ENCODE results near the gene EDNRA.

The EDNRA gene

DNA sequence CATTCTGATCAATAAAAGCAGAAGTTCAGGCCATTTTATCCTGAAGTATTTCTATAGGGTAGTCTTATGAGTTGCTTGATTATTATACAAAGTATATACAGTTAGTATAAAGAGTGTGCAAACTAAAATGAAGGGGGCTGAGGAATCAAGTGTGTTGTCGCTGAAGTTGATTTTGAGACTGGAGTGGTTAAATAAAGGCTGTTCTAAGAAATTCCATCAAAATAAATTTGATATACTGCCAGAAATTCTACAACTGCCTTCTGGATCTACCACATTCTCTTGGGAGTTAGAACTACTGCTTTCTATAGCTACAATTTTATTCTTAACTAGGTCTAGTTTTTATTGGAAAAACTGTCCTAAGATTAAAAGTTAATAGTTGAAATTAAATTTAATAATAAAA, 12.4 kb downstream of the EDNRA start:
- DNase-seq (ENCODE audit: low read depth, low spot score), result no peak
- H3K4me3 ChIP-seq (ENCODE audit: low read length), result no peak overlapping the region

DNA sequence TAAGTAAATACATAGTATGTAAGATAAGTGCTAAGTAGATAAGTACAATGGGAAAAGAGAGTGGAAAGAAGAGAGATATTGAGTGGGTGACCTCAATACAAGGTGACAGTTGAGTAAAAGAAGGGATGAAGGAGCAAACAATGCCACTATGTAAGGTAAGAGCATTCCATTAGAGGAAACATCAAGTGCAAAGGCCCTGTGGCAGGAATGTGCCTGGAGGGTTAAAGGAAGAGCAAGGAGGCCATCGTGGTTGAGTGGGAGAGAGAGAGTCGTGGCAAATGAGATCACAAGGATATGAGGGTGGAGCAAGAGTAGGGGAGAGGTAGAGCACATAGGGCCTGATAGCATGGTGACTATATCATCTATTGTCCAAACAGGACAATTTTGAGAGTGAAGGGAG, 13.4 kb downstream of the EDNRA start:
- no peak overlapping the region for H3K4me3 ChIP-seq (ENCODE audit: low read length)

DNA sequence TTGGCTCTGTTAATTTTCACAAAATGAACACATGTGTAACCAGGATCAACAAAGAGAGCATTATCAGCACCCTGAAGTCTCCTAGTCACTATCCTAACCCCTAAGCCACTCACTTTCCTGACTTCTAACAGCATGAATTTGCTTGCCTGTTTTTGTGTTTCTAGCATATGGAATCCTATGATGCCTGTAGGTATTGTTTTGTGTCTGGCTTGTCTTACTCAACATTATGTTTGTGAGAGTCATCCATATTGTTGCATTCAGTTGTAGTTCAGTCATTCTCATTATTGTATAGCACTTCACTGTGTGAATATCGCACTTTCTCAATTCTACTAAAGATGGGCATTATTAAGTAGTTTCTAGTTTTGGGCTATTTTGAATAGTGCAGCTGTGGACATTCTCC, 15.6 kb downstream of the EDNRA start:
- DNase-seq (ENCODE audit: low read depth, low spot score), result no peak
- no peak overlapping the region for H3K4me3 ChIP-seq (ENCODE audit: low read length)

More for the DNA sequence above, 13.4 kb downstream of the EDNRA start:
- DNase-seq (ENCODE audit: low read depth, low spot score), result no peak

DNA sequence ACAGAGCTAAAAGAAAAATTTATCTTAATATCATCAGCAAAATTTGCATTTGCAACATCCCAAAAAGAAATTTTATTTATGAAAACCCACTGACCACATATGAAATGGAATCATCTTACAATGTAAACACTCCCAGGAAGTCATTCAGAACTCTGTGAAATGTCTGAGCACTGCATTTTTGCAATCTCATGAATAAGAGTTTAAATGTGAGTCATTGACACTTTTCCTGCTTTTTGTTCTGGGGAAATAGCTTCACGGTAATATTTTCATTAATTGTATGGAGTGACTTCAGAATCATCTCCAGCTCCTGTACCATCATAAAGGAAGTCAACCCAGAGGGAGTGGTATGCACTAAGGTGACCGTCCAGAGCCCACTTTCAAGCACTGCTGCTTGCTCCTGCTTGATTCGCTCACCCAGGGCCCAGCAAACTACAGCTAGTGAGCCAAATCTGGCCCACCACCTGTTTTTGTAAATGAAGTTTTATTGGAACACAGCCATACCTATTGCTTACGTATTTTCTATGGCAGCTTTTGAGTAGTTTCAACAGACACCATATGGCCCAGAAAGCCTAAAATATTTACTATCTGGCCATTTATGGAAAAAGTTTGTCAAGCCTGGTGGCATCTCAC, 17.2 kb downstream of the EDNRA start:
- H3K4me3 ChIP-seq (ENCODE audit: low read length), result no peak overlapping the region
- no peak for DNase-seq (ENCODE audit: low read depth, low spot score)

DNA sequence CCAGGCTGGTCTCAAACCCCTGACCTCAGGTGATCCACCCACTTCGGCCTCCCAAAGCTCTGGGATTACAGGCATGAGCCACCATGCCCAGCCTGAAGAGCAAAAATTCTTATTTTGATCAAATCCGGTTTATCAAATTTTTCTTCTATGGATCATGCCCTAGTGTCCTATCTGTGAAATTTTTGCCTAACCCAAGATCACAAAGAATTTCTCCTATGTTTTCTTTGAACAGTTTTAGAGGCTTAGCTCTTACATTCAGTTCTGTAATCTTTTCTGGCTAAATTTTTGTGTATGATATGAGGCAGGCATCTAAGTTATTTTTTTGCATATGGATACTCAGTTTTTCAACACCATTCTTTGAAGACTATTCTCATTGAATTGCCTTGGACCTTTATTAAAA, 27.4 kb downstream of the EDNRA start:
- no peak overlapping the region for H3K4me3 ChIP-seq (ENCODE audit: low read length)
- no peak for DNase-seq (ENCODE audit: low read depth, low spot score)

DNA sequence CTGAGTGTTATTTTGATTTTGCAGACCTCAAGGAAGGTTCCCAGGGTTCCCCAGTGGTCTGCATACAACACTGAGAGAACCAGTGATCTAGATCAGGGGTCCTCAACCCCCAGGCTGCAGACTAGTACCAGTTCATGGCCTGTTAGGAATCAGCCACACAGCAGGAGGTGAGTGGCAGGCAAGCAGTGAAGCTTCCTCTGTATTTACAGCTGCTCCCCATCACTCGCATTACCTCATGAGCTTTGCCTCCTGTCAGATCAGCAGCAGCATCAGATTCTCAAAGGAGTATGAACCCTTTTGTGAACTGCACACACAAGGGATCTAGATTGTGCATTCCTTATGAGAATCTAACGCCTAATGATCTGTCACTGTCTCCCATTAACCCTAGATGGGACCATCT, 28.5 kb downstream of the EDNRA start:
- no peak for DNase-seq (ENCODE audit: low read depth, low spot score)

DNA sequence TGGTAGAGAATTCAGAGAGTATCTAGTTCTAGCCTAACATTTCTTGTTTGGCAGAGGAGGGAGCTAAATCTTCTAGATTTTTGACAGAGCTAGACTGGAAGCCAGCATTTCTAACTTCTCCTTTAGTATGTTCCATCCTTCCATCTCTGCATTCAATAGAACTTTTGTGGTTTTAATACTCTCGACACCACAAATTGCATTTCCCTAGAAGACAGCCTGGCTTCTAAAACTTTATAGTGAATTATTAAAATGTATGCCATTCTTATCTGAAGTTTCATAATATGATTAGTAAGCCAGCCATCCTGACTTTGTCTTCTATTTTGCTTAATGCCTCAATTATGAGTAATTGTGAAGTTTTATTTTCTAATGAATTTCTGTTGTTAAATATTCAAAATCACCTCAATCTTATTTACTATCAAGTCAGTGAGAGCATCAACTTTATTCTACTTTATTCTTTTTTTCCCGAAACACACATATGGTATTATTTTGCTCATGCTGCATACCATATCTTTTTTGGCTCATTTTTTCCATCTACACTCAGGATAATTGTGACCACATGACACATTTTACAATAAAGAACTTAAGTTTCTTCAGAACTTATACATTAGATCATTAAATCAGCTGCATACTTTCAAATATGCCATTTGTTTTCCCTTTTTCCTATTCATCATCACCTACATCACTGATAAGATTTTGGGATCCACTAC, 30.2 kb downstream of the EDNRA start:
- H3K4me3 ChIP-seq (ENCODE audit: low read length), result no peak overlapping the region
- no peak for DNase-seq (ENCODE audit: low read depth, low spot score)

More for the DNA sequence above, 28.5 kb downstream of the EDNRA start:
- no peak overlapping the region for H3K4me3 ChIP-seq (ENCODE audit: low read length)

DNA sequence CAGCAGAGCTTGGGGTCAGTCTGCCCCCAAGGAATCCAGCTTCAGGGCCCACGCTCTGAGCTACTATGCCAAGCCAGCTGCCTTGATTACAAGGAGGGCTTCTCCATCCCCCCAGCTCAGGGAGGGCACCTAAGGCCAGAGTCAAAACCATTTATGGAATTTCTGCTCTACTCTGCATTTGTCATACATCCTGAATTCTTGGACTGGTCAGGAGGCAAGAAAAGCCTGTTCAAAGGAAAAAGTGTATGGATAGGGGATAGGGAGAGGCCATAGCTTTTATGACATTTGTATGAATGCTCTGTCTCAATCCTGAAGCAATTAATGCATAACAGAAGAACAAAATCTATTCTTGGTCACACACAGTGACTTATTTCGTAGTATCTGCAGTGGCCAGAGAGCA, 32.2 kb downstream of the EDNRA start:
- no peak for DNase-seq (ENCODE audit: low read depth, low spot score)
- H3K4me3 ChIP-seq (ENCODE audit: low read length), result no peak overlapping the region

DNA sequence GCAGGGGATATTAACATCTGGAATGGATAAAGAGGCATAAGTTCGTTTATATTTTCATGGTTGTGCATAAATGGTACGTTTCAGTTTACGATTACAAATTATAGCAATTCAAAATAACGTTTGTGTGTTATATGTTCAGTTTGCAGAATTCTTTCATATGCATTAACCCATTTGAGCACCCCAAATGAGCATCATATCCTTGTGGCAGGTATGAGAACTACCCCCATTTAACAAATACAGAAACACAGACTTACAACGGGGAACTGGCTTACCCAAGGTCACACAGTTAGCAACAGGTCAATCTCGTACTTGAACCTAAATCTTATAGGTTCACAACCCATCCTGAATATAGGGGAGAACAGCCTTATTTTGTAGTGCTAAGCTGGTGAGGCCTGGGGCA, 33.1 kb downstream of the EDNRA start:
- no peak for DNase-seq (ENCODE audit: low read depth, low spot score)
- H3K4me3 ChIP-seq (ENCODE audit: low read length), result no peak overlapping the region

DNA sequence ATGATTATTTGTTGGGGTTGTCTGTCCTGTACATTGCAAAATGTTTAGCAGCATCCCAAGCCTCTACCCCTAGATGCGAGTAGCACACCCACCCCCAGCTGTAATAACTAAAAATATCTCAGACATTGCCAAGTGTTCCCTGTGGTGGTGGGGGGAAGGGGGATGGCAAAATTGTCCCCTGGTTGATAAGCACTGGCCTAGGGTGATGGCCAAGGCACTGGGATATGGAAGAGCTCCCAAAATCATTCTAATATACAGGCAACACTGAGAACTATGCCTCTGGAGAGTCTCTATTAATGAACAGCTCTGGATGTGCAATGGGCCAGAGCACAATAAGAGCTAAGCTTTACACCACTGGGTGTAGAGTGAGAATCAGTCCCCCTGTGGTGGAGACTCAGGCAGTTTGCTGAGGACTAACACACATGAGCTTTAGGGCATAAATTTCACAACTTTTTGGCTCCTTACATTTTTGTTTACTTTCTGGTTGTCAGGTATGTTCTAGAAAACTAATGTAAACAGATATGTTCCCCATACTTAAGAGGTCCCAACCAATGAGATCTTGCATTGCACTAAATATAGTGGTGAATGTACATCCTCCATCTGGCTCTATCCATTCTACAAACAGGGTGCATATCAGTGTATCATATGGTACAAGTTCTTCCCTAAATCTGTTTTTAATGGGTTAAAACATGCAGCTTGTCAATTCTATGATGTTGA, 34.5 kb downstream of the EDNRA start:
- DNase-seq (ENCODE audit: low read depth, low spot score), result no peak
- no peak overlapping the region for H3K4me3 ChIP-seq (ENCODE audit: low read length)

DNA sequence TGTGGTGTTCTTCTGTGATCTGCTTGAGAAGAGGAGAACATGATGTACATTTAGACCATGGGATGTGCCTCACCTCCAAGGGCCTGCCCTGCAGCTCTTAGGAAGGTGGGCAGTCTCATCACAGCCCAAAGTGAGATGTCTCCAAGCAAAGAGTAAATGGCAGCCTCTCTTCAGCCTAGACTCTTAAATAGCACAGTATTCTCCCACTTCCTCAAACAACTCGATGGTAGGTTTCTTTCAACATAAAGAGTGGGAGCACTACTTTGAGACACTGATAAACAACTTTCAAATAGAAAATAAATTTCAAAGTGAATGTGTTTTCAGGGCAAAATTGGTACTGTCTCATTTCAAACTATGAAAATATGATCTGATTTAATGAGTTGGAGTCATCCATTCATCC, 35.2 kb downstream of the EDNRA start:
- DNase-seq (ENCODE audit: low read depth, low spot score), result no peak
- H3K4me3 ChIP-seq (ENCODE audit: low read length), result no peak overlapping the region

DNA sequence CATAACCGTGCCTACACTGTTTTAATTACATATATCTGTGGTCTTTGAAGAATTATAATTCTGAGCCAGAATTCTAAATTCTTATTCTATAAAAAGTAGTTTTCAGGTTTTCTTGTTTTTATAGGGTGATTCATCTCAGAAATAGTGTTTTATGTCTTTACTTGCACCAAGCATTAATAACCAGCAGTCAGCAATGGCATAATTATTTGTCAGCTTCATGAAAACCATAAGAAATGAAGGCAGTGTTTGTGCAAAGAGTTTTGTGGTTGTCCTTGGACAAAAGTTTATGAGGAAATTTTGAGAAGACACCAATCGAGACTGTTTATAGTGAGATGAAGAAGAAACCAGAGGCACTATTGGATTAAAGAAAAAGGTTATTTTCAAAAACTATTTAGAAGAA, 37.2 kb downstream of the EDNRA start:
- DNase-seq (ENCODE audit: low read depth, low spot score), result no peak

DNA sequence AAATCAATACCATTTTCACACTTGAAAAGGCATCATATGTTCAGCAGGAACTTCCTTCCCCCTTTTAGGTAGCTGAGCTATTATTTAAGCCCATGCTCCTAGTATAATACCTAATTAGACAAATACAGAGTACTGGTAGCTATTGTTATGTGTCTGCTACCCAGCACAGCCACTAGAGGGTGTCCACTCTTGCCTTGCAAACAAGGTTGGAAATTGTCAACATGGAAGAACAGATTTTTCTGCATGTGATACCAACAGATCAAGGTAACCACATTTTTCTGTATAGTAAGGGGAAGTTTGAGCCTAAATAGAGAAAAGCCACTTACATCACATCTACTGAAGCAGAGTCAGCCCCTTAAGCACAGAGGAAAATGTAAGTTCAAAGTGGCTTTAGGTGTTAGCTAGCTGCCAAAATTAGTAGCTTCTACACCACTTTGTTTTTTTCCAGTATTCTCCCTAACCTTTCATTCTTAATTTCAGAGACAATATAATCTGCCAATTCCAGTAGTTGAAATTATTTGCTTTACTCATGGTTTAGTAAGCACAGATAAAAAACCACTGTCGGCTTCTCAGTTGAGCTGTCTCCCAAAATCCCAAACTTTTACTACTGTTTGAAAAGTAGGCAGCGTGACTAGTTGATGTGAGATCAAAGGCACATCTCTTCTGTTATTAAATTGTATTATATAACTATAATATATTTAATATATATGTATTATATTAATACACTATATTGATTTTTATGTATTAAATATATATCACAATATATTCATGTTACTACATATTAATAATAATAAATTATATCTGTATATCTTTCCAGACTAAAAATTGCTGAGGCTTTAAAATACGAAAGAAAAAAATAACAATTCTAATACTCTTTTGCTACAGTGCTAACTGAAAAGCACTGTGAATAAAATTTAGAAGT, 38.2 kb downstream of the EDNRA start:
- DNase-seq (ENCODE audit: low read depth, low spot score), result peak; percentile 72

More for the DNA sequence above, 37.2 kb downstream of the EDNRA start:
- H3K4me3 ChIP-seq (ENCODE audit: low read length), result no peak overlapping the region

DNA sequence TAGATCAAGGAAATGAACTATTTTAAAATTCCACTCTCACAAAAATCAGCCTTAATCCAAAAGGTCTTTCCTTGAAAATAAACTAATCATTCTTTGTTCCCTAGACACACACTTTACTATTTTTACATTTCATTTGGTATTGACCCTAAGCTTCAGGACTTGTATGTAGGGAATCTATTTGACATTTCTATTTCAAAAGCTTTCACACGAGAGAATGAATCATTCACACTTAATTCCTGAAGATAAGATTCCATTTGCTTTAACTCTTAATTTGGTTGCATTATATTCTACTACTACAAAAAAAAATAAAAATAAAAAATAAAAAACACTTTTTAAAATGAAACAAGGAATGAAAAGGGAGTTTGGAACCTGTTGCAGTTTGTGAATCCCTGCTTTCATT, 43.7 kb downstream of the EDNRA start:
- no peak overlapping the region for H3K4me3 ChIP-seq (ENCODE audit: low read length)
- DNase-seq (ENCODE audit: low read depth, low spot score), result no peak

More for the DNA sequence above, 38.2 kb downstream of the EDNRA start:
- H3K4me3 ChIP-seq (ENCODE audit: low read length), result no peak overlapping the region

DNA sequence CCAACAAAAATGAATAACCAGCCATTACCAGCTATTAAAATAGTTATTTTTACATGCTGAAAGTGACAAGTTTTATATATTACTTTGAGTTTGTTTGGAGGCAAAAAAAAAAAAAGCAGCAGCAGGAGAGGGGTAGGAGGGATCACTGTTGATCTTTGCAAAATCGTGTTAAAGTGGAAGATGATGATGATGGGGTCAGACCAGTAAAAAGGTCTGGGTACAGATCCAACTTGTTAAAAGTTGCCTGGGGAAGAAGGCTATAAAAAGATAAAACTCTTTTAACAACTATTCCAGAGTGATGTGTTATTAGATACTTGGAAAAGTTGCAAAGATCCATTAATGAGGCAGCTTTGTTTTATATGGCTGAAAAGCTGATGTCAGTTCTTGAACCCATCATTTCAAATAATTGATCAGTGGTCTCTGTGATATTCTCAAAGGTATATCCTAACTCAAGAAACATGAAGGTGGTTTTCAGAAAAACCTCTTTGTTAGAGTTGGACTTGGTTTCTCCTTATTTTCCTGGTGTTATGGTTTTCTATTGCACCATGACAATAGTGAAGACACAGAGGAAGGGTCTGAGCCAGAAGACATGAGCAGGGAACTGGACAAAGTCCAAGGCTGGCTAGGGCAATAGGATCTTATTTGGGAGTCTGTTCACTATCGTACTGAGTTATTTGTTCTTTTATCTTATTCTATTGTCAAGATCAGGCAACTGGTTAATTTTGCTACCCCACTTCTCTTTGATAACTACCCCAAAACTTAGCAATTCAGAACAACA, 44.8 kb downstream of the EDNRA start:
- no peak for DNase-seq (ENCODE audit: low read depth, low spot score)
- H3K4me3 ChIP-seq (ENCODE audit: low read length), result no peak overlapping the region

DNA sequence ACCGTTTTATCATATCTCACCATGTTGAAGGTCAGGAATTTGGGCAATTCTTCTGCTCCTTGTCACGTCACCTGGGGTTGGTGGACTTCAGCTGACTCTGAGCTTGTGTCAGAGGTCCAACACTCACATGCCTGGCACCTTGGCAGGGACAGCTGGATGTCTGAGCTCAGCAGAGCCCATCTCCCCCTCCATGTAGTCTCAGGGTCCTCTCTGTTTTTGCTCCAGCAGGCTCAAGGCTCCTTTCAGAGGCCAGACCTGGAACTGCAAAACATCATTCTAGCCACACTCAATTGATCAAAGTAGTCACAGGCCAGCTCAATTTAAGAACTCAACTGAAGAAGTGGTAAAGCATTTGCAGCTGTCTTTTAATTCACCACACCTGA, 45.4 kb downstream of the EDNRA start:
- no peak overlapping the region for H3K4me3 ChIP-seq (ENCODE audit: low read length)
- no peak for DNase-seq (ENCODE audit: low read depth, low spot score)

DNA sequence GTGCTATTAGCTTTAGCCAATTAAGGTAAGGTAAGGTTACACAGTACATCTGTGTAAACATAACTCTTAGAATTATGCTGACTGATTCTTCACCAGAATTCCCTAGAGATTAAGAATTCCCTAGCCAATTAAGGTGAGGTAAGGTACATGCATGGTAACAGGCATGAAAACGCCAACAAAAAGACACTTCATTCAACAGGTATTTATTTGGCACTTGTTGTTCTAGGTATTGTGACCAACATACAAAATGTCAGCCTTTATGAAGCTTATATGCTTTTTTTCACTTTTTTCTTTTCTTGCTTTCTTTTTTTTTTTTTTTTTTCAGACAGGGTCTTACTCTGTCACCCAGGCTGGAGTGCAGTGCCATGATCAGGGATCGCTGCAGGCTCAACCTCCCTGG, 47.2 kb downstream of the EDNRA start:
- no peak overlapping the region for H3K4me3 ChIP-seq (ENCODE audit: low read length)
- DNase-seq (ENCODE audit: low read depth, low spot score), result no peak

DNA sequence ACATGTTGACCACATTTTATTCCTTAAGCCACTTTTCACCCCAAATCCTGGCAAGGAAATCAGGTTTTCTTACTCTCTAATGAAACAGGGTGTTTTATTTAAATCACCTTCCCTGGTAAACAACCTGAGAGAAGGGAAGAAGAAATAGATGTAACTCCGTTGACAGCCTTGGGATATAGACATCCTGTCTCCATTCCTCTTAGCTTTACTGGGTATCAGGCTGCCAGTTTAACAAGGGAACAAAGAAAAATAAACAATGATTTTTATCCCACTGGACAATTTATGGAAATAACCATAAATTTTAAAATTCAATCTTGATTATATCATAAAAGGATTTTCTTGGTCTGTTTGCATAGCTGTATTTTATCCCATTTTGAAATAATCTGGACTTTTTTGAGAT, 49.2 kb downstream of the EDNRA start:
- no peak overlapping the region for H3K4me3 ChIP-seq (ENCODE audit: low read length)
- DNase-seq (ENCODE audit: low read depth, low spot score), result no peak

DNA sequence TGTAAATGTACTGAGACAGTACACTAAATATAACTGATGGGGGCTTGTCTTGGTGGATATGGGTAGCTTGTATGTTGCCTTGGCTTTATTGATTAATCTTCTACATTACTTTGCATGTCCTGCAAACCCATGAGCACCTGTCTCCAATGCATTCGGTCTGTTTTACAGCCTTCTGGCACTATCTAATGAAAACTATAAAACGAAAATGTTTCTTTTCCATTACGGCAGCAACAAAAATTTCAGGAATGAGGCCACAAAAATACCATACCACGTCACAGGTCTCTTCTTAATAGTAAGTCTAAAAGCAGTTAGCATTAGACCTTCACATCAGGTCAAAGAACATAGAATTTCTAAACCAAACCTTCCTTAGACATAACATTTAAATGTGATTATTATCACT, 49.8 kb downstream of the EDNRA start:
- DNase-seq (ENCODE audit: low read depth, low spot score), result no peak
- no peak overlapping the region for H3K4me3 ChIP-seq (ENCODE audit: low read length)

Measured in Jurkat, Clone E6-1 (cell line).